Measurements from ENCODE around the gene TMEM120A. TPM values are rescaled to one million over a fixed set of nuclear protein-coding genes. Genes with fewer than 3 reads are reported as not detected.
A peak's percentile ranks its signal among the peaks of the same experiment; 100 is the strongest.

Gene TMEM120A
- polyA plus RNA-seq, 12 donors, result 30.6 to 103 (median 40.4) TPM; not detected in 1

DNA sequence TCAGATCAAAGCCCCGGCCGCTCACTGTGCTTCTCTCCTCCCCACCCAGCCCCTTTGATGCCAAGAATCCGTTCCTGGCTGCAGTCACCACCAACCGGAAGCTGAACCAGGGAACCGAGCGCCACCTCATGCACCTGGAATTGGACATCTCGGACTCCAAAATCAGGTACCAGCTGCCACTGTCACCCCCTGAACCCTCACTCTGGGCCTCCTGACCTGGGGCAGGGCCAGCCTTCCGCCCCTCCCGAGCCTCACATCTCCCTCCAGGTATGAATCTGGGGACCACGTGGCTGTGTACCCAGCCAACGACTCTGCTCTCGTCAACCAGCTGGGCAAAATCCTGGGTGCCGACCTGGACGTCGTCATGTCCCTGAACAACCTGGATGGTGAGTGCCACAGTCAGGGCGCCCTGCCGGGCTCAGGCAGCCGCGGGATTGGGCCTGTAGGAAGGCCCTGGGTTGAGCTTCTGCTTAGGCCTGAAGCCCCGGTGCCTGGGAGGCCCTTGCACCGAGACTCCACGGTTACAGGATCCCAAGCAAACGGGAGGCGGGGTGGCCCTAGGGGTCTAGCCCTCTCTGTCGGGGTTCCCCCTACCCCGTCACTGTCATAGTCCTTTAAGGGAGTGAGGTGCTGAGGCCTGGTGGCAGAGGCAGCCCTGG, 10.8 kb downstream of the TMEM120A start:
- no peak for DNase-seq

GRCh38 chr7:75982306-75983064, 11.9 kb downstream of the TMEM120A start:
- no peak for DNase-seq

DNA sequence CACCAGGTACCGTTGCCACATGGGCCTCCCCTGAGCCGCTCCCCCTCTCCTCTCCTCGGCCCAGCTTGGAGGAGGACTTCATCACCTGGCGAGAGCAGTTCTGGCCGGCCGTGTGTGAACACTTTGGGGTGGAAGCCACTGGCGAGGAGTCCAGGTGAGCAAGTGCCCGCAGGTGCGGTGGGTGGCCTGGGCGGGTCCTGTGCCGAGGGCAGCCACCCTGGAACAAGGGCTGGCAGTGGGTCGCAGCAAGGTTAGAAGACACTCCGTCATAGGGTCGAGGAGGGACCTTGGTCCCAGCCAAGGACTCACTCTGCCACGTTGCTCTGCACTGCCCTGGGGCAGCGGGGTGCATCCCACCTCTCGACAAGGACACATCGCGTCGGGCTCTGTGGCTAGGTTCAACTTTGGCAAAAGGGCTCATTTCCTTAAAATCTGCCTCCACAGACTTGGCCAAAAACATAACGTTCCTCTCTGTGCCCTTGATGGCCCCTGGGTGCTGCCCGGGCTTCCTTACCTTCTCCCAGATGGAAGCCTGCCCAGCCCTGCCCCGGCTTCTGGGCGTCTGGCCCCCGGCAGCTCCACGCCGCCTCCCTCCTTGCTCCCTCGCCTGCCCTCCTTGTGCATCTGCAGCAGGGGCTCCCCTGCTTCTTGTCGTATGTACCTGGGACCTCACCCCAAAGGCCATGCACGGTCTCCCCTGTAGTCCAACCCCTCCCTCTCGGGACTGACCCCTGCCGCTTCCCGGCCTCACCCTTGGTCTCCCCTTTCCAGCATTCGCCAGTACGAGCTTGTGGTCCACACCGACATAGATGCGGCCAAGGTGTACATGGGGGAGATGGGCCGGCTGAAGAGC, 12.7 kb downstream of the TMEM120A start:
- DNase-seq, result no peak

DNA sequence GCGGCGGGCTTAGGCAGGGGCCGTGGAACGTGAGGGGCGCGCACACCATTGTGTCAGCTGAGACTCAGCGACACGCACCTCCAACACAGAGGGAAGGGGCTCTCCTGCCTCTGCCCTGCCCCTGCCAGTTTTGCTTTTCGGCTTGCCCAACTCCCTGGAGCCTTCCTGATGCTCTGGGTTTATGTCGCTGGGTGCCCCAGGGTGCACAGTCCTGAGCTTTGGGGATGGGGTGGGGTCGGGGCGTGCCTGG, 13.3 kb downstream of the TMEM120A start:
- no peak for DNase-seq

DNA sequence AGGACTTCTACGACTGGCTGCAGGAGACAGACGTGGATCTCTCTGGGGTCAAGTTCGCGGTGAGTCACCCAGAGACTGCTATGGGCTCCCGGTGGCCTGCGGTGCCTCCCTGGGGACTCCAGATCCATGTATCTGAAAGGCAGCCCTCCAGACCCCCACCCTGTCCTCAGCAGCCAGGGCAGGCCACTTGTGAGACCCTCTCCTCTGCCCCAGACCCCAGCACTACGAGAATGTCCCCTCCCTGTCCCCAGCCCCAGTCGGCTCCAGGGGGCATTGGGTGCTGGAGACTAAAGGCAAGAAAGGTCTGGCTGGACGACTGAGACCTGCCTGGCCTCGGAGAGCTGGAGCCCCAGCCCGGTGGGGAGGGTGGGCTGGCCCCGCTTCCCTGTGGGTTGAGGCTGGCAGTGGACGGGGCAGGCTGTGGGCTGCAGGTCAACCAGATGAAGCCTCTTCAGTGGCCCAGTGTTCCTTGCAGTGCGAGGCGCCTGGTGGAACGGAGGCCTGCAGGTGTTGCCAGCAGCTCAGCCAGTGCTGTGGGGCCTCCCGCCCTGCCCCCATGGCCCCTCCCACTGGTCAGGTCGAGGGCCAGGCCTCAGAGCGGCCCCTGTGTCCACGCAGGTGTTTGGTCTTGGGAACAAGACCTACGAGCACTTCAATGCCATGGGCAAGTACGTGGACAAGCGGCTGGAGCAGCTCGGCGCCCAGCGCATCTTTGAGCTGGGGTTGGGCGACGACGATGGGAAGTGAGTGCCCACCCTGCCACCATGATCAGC, 13.8 kb downstream of the TMEM120A start:
- no peak for DNase-seq

DNA sequence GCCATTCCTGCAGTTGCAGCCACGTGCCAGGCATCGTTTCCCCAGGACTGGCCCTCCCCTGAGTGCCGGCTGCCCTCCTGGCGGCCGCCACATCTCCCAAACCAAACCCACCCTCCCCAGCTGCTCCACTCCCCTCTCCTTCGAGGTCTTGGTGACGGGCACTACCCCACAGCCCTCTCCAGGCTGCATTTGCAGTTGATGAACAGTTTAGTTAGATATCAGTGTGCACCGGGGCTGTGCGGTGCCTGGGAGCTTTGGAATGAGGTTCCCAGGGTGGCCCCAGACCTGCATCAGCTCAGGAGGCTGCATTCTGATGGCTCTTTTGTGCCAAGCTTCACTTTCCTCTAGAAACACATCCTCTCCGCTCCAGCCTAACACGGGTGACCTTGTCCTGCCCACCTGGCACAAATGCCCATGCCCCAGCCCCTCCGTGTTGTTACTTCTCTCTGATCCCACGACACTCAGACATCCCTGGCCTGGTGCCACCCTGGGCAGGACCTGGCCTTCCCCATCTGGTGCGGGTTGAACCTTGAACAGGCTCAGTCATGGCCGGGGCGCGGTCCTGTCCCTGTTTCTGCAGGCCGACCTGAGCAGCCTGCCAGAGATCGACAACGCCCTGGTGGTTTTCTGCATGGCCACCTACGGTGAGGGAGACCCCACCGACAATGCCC, 14.5 kb downstream of the TMEM120A start:
- no peak for DNase-seq

GRCh38 chr7:75977743-75978142, 16.7 kb downstream of the TMEM120A start:
- DNase-seq, result peak; percentile 89

DNA sequence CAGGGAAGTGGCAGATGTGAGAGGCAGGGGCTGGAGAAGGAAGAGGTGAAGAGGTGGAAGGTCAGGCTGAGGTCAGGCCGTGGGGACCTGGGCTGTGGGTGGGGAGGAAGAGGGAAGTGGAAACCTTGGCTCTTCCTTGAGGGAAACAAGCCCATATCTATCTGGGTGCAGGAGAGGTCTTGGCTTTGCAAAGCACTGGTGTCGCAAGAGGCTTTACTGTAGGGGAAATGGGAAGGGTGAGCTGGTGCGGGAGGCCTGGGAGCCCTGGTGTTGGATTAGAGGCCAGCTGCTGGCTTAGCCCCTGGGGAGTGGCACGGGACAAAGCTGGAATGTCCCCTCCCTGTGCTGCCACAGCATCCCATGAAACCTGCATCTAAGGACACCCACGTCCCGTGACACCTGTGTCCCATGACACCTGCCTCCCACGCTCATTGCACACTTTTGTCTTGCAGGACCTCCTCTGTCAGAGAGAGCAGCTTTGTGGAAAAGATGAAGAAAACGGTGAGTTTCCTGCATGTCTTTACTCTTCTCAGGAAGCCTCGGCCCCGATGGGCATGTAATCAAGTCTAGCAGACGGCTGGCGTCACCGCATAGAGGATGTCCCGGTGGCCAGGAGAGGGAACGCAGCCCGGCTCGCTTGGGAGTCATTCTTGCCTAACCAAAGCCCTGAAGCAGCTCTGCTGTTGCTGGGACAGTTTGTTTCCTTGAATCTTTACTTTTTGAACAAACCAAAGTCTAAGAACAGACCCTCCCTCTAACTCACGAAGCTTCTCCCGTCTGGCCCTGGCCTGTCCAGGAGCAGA, 22.2 kb downstream of the TMEM120A start:
- DNase-seq, result no peak

GRCh38 chr7:75971309-75971960, 23.0 kb downstream of the TMEM120A start:
- DNase-seq, result no peak

DNA sequence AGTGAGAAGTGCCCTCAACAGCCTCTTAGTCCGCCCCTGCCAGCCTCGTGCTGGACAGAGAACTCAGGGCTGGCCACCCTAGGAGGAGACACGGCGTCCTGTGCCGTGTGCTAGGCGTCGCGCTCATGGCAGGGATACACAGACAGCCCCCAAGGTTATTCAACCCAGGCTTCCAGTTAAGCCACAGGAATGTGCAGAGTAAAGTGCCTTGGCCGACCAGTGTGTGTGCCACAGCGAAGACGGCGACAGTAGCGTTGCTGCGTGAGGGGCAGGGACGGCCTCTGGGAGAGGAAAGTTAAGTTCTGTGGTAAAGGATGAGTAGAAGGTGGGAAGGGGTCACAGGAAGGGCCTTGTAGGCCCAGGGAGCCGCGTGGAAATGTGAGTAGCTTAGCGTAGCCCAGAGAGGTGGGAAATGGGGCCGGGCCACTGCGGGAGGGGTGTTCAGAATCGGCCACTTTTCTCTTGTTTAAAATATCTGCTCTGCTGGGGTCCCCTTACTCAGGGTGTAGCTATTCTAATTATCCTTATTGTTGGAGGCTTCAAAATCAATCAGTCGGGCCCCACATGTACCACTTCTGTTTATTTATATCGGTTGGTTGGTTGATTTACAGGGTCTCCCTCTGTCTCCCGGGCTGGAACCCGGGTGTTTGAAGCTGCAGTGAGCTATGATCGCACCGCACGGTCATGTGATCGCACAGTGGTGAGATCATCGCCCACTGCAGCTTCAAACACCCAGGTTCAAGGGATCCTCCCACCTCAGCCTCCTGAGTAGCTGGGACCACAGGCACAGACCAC, 24.5 kb downstream of the TMEM120A start:
- no peak for DNase-seq

GRCh38 chr7:75969182-75969581, 25.2 kb downstream of the TMEM120A start:
- DNase-seq, result no peak

DNA sequence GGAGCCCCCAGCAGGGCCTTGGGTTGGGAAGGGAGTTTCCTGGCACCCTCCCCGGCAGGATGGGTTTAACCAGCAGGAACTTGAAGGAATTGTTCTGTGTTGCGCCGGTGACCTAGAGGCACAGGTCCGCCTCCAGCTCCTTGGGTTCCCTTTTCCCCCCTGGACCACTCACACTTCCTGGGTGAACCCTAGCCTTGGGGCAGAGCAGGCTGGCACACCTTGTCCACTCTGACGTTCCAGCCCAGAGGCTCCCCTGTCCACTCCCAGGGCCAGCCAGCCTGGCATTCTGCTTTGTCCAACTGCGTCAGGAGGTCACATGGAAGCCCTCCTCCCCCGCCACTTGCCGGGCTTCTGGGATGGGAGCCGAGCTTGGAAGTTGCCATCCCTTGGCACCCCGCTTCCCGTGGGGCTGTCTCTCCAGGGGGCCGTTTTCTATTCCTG, 25.8 kb downstream of the TMEM120A start:
- DNase-seq, result no peak

- no peak for DNase-seq
These were observed 26.4 kb downstream of the TMEM120A start for GRCh38 chr7:75968012-75968411.

- no peak for DNase-seq
These were observed 26.9 kb downstream of the TMEM120A start for GRCh38 chr7:75967487-75967997.

DNA sequence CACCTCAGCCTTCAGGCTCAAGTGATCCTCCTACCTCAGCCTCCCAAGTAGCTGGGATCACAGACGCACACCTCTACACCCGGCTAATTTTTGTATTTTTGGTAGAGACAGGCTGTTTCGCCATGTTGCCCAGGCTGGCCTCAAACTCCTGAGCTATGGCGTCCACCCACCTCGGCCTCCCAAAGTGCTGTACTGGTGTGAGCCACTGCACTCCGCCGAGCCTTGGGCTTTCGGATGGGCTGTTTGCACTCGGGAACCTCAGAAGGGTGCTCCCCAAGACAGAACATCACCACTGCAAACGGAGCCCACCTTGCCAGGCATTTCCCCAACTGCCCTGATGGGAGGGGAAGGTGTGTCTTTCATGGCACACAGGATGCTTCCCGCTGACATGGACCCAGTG, 27.3 kb downstream of the TMEM120A start:
- DNase-seq, result no peak

DNA sequence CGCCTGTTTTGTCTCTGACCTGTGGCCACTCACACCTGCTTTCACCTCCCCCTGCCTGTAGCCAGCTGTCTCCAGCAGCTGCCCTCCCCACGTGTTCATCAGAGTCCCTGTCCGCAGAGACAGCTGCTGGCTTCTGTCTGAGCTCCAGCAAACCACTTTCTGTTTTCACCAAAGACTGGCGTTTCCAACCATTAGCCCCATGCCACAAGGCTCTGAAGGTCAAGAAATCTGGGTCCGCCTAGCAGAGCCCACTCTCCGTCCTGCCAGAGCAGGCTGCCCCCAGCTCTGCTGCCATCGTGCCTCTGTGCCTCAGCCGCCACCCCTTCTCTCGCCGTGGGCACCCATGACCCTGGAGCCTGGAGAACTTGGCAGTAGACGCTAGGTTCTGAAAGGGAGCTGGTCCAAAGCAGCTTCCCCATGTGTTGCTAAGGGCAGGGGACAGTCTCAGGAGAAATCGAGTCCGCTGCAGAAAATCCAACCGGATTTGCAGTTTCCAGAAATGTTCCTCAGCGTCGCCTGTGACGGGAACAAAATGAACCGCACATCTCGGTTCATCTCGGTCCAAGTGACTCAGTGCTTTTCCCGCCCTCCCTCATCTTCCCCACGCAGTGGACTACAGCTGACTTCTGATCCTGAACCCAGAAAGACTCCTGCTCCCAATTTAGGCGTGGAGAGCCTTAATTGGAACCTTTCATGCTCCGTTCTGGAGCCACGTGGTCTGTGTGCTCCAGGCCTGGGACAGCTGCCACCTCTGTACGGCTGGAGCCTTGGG, 28.0 kb downstream of the TMEM120A start:
- peak; percentile 78 for DNase-seq

DNA sequence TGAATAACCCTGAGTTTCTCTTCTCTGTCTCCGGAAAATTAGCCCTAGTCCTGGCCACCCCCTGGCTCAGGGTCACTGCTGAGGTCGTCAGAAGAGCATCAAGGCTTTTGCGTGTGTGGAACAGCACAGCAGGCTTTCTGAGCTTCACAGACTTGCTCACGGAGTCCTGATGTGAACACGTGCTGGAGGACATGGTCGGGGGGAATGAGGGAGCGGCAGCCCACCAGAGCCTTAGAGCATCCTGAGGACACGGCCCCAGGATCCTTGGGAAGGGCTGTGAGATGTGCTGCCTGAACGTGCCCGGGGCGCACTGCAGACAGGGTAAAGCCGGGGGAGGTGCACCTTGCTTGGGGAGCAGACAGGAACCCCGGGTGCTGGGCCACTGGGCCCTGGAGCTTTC, 28.8 kb downstream of the TMEM120A start:
- no peak for DNase-seq

GRCh38 chr7:75963381-75963995, 30.9 kb downstream of the TMEM120A start:
- no peak for DNase-seq

Data from muscle of arm (tissue), 12 donors.